IMR-90 (cell line): ENCODE data around the gene ASAP2. TPM values are rescaled to one million over a fixed set of nuclear protein-coding genes. Genes with fewer than 3 reads are reported as not detected.

Source experiments
- ATAC-seq: fragments of 200-7000 bp; cut with Tn5 transposase; 2 replicates; pipeline ENCODE4 v1.9.1; 2020; ENCODE audit warnings: low read depth, mild to moderate bottlenecking, moderate library complexity
- BruUV-seq: library from RNA; stranded (reverse); fragments of 400-500 nt; replicated peaks from 2 replicates; lab custom pipeline; 2021; lab: Mats Ljungman, UMichigan
- CTCF ChIA-PET: fragments of 300-600 bp; formaldehyde crosslinking; extraction: SDS; loops from one replicate; lab custom pipeline; 2021; ENCODE audit warnings: antibody characterized with exemption; lab: Yijun Ruan, JAX
- POLR2A ChIA-PET: fragments of 300-600 bp; sonication (Branson Sonifier 250); formaldehyde crosslinking; loops from one replicate; lab custom pipeline; 2022; ENCODE audit warnings: antibody characterized with exemption; ENCODE audit not compliant: unreplicated experiment; lab: Charles Lee
- DNase-seq: peaks from one replicate; pipeline ENCODE4 v3.0.0; 2013
- H2AFZ ChIP-seq: replicated peaks from 2 replicates; pipeline ENCODE3; 2013; ENCODE audit warnings: low read length, mild to moderate bottlenecking; ENCODE audit not compliant: poor library complexity
- H2AK5ac ChIP-seq: 2 replicates; pipeline ENCODE4 v1.6.1; 2013; ENCODE audit warnings: low read depth, low read length, inconsistent platforms
- H2AK9ac ChIP-seq: replicated peaks from 2 replicates; pipeline ENCODE3; 2013; ENCODE audit warnings: mild to moderate bottlenecking, low read depth, low read length, moderate library complexity; ENCODE audit not compliant: poor library complexity
- H2BK120ac ChIP-seq: 2 replicates; pipeline ENCODE4 v1.6.1; 2013; ENCODE audit warnings: low read depth, low read length, inconsistent platforms
- H2BK15ac ChIP-seq: 3 replicates; pipeline ENCODE4 v1.6.1; 2013; ENCODE audit warnings: low read depth, low read length, inconsistent platforms
- H2BK20ac ChIP-seq: 2 replicates; pipeline ENCODE4 v1.6.1; 2013; ENCODE audit warnings: low read depth, mild to moderate bottlenecking, inconsistent platforms, low read length, moderate library complexity
- H2BK5ac ChIP-seq: 2 replicates; pipeline ENCODE4 v1.6.1; 2013; ENCODE audit warnings: mild to moderate bottlenecking, low read depth, low read length, inconsistent platforms; ENCODE audit not compliant: poor library complexity, severe bottlenecking
- H3K14ac ChIP-seq: replicated peaks from 2 replicates; pipeline ENCODE4 v1.6.1; 2013; ENCODE audit warnings: low read depth, low read length, inconsistent platforms
- H3K18ac ChIP-seq: 2 replicates; pipeline ENCODE4 v1.6.1; 2013; ENCODE audit warnings: low read depth, low read length, control low read depth
- H3K23ac ChIP-seq: 2 replicates; pipeline ENCODE4 v1.6.1; 2013; ENCODE audit warnings: low read depth, low read length, inconsistent platforms
- H3K27ac ChIP-seq: 2 replicates; pipeline ENCODE4 v1.5.1; 2013; ENCODE audit warnings: mild to moderate bottlenecking, control low read depth, low read length; ENCODE audit not compliant: insufficient read depth
- H3K27me3 ChIP-seq: 2 replicates; pipeline ENCODE4 v1.6.1; 2013; ENCODE audit warnings: low read length; ENCODE audit not compliant: control insufficient read depth, insufficient read depth
- H3K36me3 ChIP-seq: 2 replicates; pipeline ENCODE4 v1.6.1; 2013; ENCODE audit warnings: low read length, mixed read lengths; ENCODE audit not compliant: control insufficient read depth, insufficient read depth
- H3K4ac ChIP-seq: 2 replicates; pipeline ENCODE4 v1.6.1; 2013; ENCODE audit warnings: low read depth, low read length, inconsistent platforms
- H3K4me1 ChIP-seq: 2 replicates; pipeline ENCODE4 v1.6.1; 2013; ENCODE audit warnings: low read length, mixed read lengths; ENCODE audit not compliant: control insufficient read depth, insufficient read depth
- H3K4me2 ChIP-seq: 2 replicates; pipeline ENCODE4 v1.6.1; 2013; ENCODE audit warnings: low read depth, mild to moderate bottlenecking, control low read depth, low read length, moderate library complexity
- H3K4me3 ChIP-seq: 2 replicates; pipeline ENCODE4 v1.5.1; 2013; ENCODE audit warnings: low read depth, mild to moderate bottlenecking, control low read depth, low read length, moderate library complexity; ENCODE audit not compliant: insufficient read depth
- H3K56ac ChIP-seq: 2 replicates; pipeline ENCODE4 v1.6.1; 2013; ENCODE audit warnings: low read length, inconsistent platforms; ENCODE audit not compliant: insufficient read depth; ENCODE audit errors: extremely low read depth
- H3K79me1 ChIP-seq, 2 experiments: 2 replicates each; pipeline ENCODE4 v1.6.1; 2013; ENCODE audit warnings: low read length in 2 of 2, inconsistent platforms in 1 of 2, low read depth in 1 of 2
- H3K9ac ChIP-seq: 2 replicates; pipeline ENCODE4 v1.6.1; 2013; ENCODE audit warnings: low read depth, low read length, control low read depth
- H3K9me1 ChIP-seq: 2 replicates; pipeline ENCODE4 v1.6.1; 2013; ENCODE audit warnings: low read length, inconsistent platforms; ENCODE audit not compliant: insufficient read depth
- H3K9me3 ChIP-seq: 2 replicates; pipeline ENCODE4 v1.6.1; 2013; ENCODE audit warnings: low read length; ENCODE audit not compliant: control insufficient read depth, insufficient read depth
- H4K20me1 ChIP-seq: 2 replicates; pipeline ENCODE4 v1.6.1; 2013; ENCODE audit warnings: low read length, inconsistent platforms; ENCODE audit not compliant: insufficient read depth
- H4K5ac ChIP-seq: 2 replicates; pipeline ENCODE4 v1.6.1; 2013; ENCODE audit warnings: mild to moderate bottlenecking, low read depth, low read length, control low read depth
- H4K8ac ChIP-seq, 2 experiments: 2 replicates each; pipeline ENCODE4 v1.6.1; 2013; ENCODE audit warnings: low read depth in 2 of 2, low read length in 2 of 2, control low read depth in 1 of 2, inconsistent platforms in 1 of 2
- H4K91ac ChIP-seq: 2 replicates; pipeline ENCODE4 v1.6.1; 2013; ENCODE audit warnings: low read depth, low read length, inconsistent platforms; ENCODE audit not compliant: insufficient read depth
- BHLHE40 ChIP-seq: fragments of 150-350 bp; IDR thresholded peaks from 2 replicates; pipeline ENCODE4 v1.6.1; 2016; ENCODE audit warnings: mild to moderate bottlenecking, low read depth, low read length
- CEBPB ChIP-seq: IDR thresholded peaks from 2 replicates; pipeline ENCODE4 v1.6.1; 2012; ENCODE audit warnings: low read depth, low read length, improper control_type of control experiment
- CHD1 ChIP-seq: IDR thresholded peaks from 2 replicates; pipeline ENCODE4 v1.6.1; 2012; ENCODE audit warnings: low read depth, low read length, improper control_type of control experiment
- FOS ChIP-seq: fragments of 150-350 bp; IDR thresholded peaks from 2 replicates; pipeline ENCODE4 v1.6.1; 2016; ENCODE audit warnings: low read depth, low read length
- MAFK ChIP-seq: IDR thresholded peaks from 2 replicates; pipeline ENCODE4 v1.6.1; 2012; ENCODE audit warnings: low read depth, low read length, improper control_type of control experiment
- MAZ ChIP-seq: IDR thresholded peaks from 2 replicates; pipeline ENCODE4 v1.6.1; 2012; ENCODE audit warnings: low read depth, mild to moderate bottlenecking, low read length, improper control_type of control experiment, moderate library complexity, borderline replicate concordance
- MXI1 ChIP-seq: IDR thresholded peaks from 2 replicates; pipeline ENCODE4 v1.6.1; 2012; ENCODE audit warnings: low read depth, mild to moderate bottlenecking, low read length, moderate library complexity, borderline replicate concordance
- NFE2L2 ChIP-seq: fragments of 150-350 bp; IDR thresholded peaks from 2 replicates; pipeline ENCODE4 v1.6.1; 2016; ENCODE audit warnings: low read depth, mild to moderate bottlenecking, low read length
- POLR2A ChIP-seq: IDR thresholded peaks from 2 replicates; pipeline ENCODE4 v1.6.1; 2012; ENCODE audit warnings: mild to moderate bottlenecking, low read depth, low read length
- RAD21 ChIP-seq: IDR thresholded peaks from 2 replicates; pipeline ENCODE4 v1.6.1; 2012; ENCODE audit warnings: low read length, improper control_type of control experiment
- RCOR1 ChIP-seq: IDR thresholded peaks from 2 replicates; pipeline ENCODE4 v1.6.1; 2012; ENCODE audit warnings: mild to moderate bottlenecking, low read length, improper control_type of control experiment; ENCODE audit not compliant: insufficient replicate concordance
- RFX5 ChIP-seq: IDR thresholded peaks from 2 replicates; pipeline ENCODE4 v1.8.0; 2012; ENCODE audit warnings: low read depth, mild to moderate bottlenecking, low read length, moderate library complexity
- SMC3 ChIP-seq: fragments of 150-350 bp; IDR thresholded peaks from 2 replicates; pipeline ENCODE4 v1.6.1; 2016; ENCODE audit warnings: low read depth, mild to moderate bottlenecking, antibody characterized with exemption, low read length, moderate library complexity
- WGBS, 2 experiments: methylation state at CpG; one replicate each; pipeline versions ENCODE4 v1.1.5 to v1.1.7; 2013; ENCODE audit warnings: missing lambda C conversion rate in 2 of 2; ENCODE audit not compliant: insufficient read length in 1 of 2; ENCODE audit errors: extremely low coverage in 2 of 2; 5-methylcytosine and 5-hydroxymethylcytosine counted together
- dilution Hi-C: fragments of 300-500 bp; cut with HindIII; formaldehyde crosslinking; loops from one replicate; pipeline ENCODE4 v1.14.3; 2018; ENCODE audit warnings: low sequenced_read_pairs; ENCODE audit not compliant: unreplicated experiment
- in situ Hi-C: fragments of 300-500 bp; cut with MboI; formaldehyde crosslinking; loops from 3 replicates; pipeline ENCODE4 v1.14.3; 2019; ENCODE audit warnings: low sequenced_read_pairs, inconsistent platforms, mixed read lengths
- intact Hi-C: fragments of 100-400 bp; cut with micrococcal nuclease; formaldehyde crosslinking; loops from 2 replicates; pipeline ENCODE4 v1.10.0; 2022
- polyA plus RNA-seq, 3 experiments: library from polyadenylated mRNA; depleted of rRNA; stranded (reverse); fragments of >200 nt; gene quantifications; 2 replicates each; pipeline ENCODE4 v1.2.3, GENCODE V29; 2012; ENCODE audit warnings: low replicate concordance in 1 of 3
- total RNA-seq: library from RNA; depleted of rRNA; stranded (reverse); fragments of >200 nt; gene quantifications from 2 replicates; pipeline ENCODE4 v1.2.3, GENCODE V29; 2012
- TF ChIP-seq, protein P1 (sequence below): conservative IDR thresholded peaks from 2 replicates; pipeline ENCODE4 v1.5.1; 2012; ENCODE audit warnings: mild to moderate bottlenecking, low read depth, low read length, improper control_type of control experiment
- TF ChIP-seq, protein P2 (sequence below): fragments of 150-350 bp; IDR thresholded peaks from 2 replicates; pipeline ENCODE4 v1.6.1; 2016; ENCODE audit warnings: low read depth, mild to moderate bottlenecking, low read length, moderate library complexity, borderline replicate concordance
- TF ChIP-seq, protein P3 (sequence below): fragments of 150-350 bp; IDR thresholded peaks from 2 replicates; pipeline ENCODE4 v1.6.1; 2017; ENCODE audit warnings: mild to moderate bottlenecking, antibody characterized with exemption, low read length, low read depth

Gene ASAP2
- total and polyA plus RNA-seq, 2 of the 4 experiments (the other 2 are of a cell fraction) = 19.7 to 28.1 TPM

DNA sequence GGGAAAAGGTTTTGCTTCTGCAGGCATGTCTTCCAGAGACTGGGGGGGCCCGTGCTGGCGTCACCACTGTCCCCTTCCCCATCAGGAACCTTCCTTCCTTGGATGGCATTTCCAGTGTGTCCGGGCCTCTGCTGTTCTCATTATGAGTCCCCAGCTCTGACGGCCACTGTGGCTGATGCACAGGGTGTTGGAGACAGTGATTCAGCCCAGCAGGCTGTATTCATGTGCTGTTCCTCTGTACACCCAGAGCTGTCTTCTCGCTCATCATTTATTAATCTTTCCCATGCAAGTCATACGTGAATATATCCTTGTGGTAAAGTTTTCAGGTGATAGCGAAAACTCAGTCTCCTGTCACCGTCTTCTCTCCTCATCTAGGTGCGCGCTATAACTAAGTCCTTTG is 57.7 kb downstream of the ASAP2 start:
- Histone ChIP-seq H3K27ac (no peak overlapping the region), H3K9me3 (no peaks in the 10 kb centered on the region), H2BK120ac (no peak overlapping the region), H2AK5ac (no peak overlapping the region; the same call in 1 of the 2 replicates), H3K9me1 (peaks cover 22% of the 10 kb centered on the region), H3K4me3 (no peak overlapping the region), H3K36me3 (no peaks in the 10 kb centered on the region), H2BK20ac (no peak overlapping the region), H3K14ac (0 out of 2 replicates have a peak overlapping the region, but pooled peaks have one; percentile 0), H3K56ac (no peak overlapping the region), H3K4ac (no peak overlapping the region), H4K5ac (no peak overlapping the region), H4K8ac (peak overlapping the region in 1 of 2 experiments; percentile 59; a peak in 1 of 4 replicates), H2BK5ac (peak overlapping the region; percentile 45), H3K23ac (0 out of 2 replicates have a peak overlapping the region, but pooled peaks have one; percentile 1), H4K20me1 (peaks cover 61% of the 10 kb centered on the region), H2BK15ac (no peak overlapping the region), H2AFZ (peak overlapping the region; percentile 74), H3K27me3 (no peaks in the 10 kb centered on the region), H4K91ac (no peak overlapping the region), H3K18ac (no peak overlapping the region), H3K9ac (no peak overlapping the region), H2AK9ac (peak overlapping the region; percentile 89), H3K79me1 (peaks cover 40 to 91% of the 10 kb centered on the region in 2 experiments), H3K4me1 (peaks cover 36% of the 10 kb centered on the region), H3K4me2 (no peak overlapping the region)
- peak; percentile 65 for DNase-seq
- peak; percentile 56 for ATAC-seq
- in situ Hi-C loops (no loop called here), dilution Hi-C loops (no loop called here), intact Hi-C loops (no loop called here)
- ChIA-PET CTCF (no interaction called here), POLR2A (no interaction called here)
- TF ChIP-seq CEBPB (no peak), RAD21 (no peak), FOS (peak; percentile 57; the same call in 1 of the 2 replicates), MAFK (0 out of 2 replicates have a peak, but pooled peaks have one; percentile 8), NFE2L2 (no peak), SMC3 (0 out of 2 replicates have a peak, but pooled peaks have one; percentile 7), BHLHE40 (no peak), RCOR1 (no peak), MAZ (no peak), CHD1 (no peak), RFX5 (no peak), MXI1 (no peak), POLR2A (no peak)
- TF ChIP-seq, protein P1, sequence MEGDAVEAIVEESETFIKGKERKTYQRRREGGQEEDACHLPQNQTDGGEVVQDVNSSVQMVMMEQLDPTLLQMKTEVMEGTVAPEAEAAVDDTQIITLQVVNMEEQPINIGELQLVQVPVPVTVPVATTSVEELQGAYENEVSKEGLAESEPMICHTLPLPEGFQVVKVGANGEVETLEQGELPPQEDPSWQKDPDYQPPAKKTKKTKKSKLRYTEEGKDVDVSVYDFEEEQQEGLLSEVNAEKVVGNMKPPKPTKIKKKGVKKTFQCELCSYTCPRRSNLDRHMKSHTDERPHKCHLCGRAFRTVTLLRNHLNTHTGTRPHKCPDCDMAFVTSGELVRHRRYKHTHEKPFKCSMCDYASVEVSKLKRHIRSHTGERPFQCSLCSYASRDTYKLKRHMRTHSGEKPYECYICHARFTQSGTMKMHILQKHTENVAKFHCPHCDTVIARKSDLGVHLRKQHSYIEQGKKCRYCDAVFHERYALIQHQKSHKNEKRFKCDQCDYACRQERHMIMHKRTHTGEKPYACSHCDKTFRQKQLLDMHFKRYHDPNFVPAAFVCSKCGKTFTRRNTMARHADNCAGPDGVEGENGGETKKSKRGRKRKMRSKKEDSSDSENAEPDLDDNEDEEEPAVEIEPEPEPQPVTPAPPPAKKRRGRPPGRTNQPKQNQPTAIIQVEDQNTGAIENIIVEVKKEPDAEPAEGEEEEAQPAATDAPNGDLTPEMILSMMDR = no peak
- TF ChIP-seq, protein P2, sequence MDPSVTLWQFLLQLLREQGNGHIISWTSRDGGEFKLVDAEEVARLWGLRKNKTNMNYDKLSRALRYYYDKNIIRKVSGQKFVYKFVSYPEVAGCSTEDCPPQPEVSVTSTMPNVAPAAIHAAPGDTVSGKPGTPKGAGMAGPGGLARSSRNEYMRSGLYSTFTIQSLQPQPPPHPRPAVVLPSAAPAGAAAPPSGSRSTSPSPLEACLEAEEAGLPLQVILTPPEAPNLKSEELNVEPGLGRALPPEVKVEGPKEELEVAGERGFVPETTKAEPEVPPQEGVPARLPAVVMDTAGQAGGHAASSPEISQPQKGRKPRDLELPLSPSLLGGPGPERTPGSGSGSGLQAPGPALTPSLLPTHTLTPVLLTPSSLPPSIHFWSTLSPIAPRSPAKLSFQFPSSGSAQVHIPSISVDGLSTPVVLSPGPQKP = no peak
- TF ChIP-seq, protein P3, sequence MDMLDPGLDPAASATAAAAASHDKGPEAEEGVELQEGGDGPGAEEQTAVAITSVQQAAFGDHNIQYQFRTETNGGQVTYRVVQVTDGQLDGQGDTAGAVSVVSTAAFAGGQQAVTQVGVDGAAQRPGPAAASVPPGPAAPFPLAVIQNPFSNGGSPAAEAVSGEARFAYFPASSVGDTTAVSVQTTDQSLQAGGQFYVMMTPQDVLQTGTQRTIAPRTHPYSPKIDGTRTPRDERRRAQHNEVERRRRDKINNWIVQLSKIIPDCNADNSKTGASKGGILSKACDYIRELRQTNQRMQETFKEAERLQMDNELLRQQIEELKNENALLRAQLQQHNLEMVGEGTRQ = no peak
- 14% methylated on average over 2 of the region's 10 CpGs; no CpG with 5 or more reads in 1 of the 2 experiments for WGBS, 2 experiments
- BruUV-seq = no TSS peak
